ENCODE results near the gene ATG10.
"Not testable (repeated sequence)": the region's sequence is repeated elsewhere in the genome, so short reads cannot be mapped to it uniquely, and the experiment has no call there.

The ATG10 gene

GRCh38 chr5:81936750-81937149 is 35.1 kb upstream of the ATG10 start:
- CTCF ChIA-PET, result no interaction called here
- no peak for TF ChIP-seq CTCF (IDR thresholded peaks at IDR 0.05; ENCODE audit: control extremely low read depth, extremely low read depth, low read depth, missing control alignments)
- no peak for DNase-seq (ENCODE audit: extremely low spot score)
- POLR2A ChIA-PET, result no interaction called here

- CTCF ChIA-PET, result interaction anchor here (1.2 kb wide), 1 partner anchor 14 kb away, joined by 3 read pairs; no protein-coding TSS in a partner anchor
- no peak for TF ChIP-seq CTCF (IDR thresholded peaks at IDR 0.05; ENCODE audit: control extremely low read depth, extremely low read depth, low read depth, missing control alignments)
- POLR2A ChIA-PET, result no interaction called here
- DNase-seq (ENCODE audit: extremely low spot score), result no peak
Measured at GRCh38 chr5:81942746-81943145, 29.1 kb upstream of the ATG10 start.

DNA sequence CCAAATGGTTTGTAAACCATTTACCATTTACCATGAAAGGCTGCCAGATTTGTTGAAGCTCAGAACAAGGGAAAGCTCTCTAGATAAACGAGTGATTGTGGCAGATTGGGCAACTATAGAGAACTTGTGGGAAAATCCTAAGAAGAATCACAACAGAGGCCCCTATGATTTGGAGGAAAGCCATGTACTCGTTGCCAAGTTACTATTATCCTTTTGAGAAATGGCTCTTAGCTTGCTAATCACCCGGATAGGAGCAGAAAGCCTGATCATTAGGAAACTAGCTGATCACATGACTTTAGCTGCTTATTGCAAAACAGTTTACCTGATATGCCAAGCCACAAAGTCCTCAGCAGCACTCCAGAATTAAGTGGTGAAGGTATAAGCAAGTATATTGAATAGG is 23.5 kb upstream of the ATG10 start:
- POLR2A ChIA-PET, result interaction anchor here (0.5 kb wide), 1 partner anchor 9 kb away, joined by 3 read pairs; no protein-coding TSS in a partner anchor
- CTCF ChIA-PET, result interaction anchor here (1.0 kb wide), 1 partner anchor 286 kb away, joined by 3 read pairs; no protein-coding TSS in a partner anchor
- TF ChIP-seq CTCF (IDR thresholded peaks at IDR 0.05; ENCODE audit: control extremely low read depth, extremely low read depth, low read depth, missing control alignments), result no peak
- DNase-seq (ENCODE audit: extremely low spot score), result no peak

- no peak for TF ChIP-seq CTCF (IDR thresholded peaks at IDR 0.05; ENCODE audit: control extremely low read depth, extremely low read depth, low read depth, missing control alignments)
- CTCF ChIA-PET, result no interaction called here
- POLR2A ChIA-PET, result no interaction called here
- DNase-seq (ENCODE audit: extremely low spot score), result no peak
Measured at GRCh38 chr5:81949462-81949861, 22.4 kb upstream of the ATG10 start.

- CTCF ChIA-PET, result interaction anchor here (0.6 to 1.0 kb wide), 2 partner anchors 10 to 146 kb away, joined by 3 read pairs; no protein-coding TSS in a partner anchor
- DNase-seq (ENCODE audit: extremely low spot score), result no peak
- TF ChIP-seq CTCF (IDR thresholded peaks at IDR 0.05; ENCODE audit: control extremely low read depth, extremely low read depth, low read depth, missing control alignments), result no peak
- POLR2A ChIA-PET, result no interaction called here
Measured at GRCh38 chr5:81950996-81951395, 20.8 kb upstream of the ATG10 start.

DNA sequence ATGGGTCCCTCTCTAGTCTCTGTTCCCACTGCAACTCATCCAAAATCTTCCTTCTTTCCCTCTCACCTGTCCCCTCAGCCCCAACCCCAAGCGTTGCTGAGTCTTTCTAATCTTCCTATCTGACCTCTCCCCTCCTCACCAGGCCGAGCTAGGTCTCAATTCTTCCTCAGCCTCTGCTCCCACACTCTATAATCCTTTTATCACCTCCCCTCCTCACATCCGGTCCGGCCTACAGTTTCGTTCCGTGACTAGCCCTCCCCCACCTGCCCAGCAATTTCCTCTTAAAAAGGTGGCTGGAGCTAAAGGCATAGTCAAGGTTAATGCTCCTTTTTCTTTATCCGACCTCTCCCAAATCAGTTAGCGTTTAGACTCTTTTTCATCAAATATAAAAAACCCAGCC is 17.0 kb upstream of the ATG10 start:
- DNase-seq (ENCODE audit: extremely low spot score); CTCF ChIA-PET; POLR2A ChIA-PET: not testable (repeated sequence)

- DNase-seq (ENCODE audit: extremely low spot score); CTCF ChIA-PET; POLR2A ChIA-PET: not testable (repeated sequence)
Measured at GRCh38 chr5:81958129-81958528, 13.7 kb upstream of the ATG10 start.
